HG03565 (cell line): Measurements from ENCODE around the gene LILRA5.
"Not testable (repeated sequence)": the region's sequence is repeated elsewhere in the genome, so short reads cannot be mapped to it uniquely, and the experiment has no call there.

Experiments
- ATAC-seq: cut with Tn5 transposase; IDR thresholded peaks from one replicate; pipeline ENCODE4 v1.9.1; 2021; ENCODE audit warnings: mild to moderate bottlenecking, moderate library complexity; ENCODE audit not compliant: unreplicated experiment

LILRA5 gene

DNA sequence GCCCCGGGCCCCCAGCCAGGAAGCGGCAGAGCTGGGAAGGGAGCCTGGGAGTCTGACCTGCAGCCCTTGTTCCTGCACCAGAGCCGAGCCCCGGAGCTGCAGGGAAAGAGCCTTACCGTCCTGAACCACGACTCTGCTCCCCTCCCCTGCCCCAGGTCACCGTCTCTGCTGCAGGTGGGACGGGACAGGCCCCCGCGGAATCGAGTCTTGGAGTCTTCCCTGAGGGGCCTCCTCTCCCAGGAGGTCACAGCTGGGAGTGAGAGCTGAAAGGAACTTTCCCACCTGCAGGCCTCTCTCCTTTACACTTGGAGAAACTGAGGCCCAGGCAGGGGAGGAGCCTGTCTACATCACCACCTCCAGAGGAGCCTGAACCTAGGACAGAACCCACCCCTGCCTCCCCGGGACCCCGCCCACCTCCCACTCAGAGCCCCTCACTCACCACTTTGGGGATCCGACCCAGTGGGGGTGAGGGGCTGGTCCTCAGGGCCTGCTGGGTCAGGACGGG is 35.8 kb downstream of the LILRA5 start:
- ATAC-seq = not testable (repeated sequence)

- ATAC-seq = no peak
Observed at GRCh38 chr19:54275951-54276350, 37.0 kb downstream of the LILRA5 start.

- not testable (repeated sequence) for ATAC-seq
Observed at GRCh38 chr19:54274516-54274915, 38.5 kb downstream of the LILRA5 start.

DNA sequence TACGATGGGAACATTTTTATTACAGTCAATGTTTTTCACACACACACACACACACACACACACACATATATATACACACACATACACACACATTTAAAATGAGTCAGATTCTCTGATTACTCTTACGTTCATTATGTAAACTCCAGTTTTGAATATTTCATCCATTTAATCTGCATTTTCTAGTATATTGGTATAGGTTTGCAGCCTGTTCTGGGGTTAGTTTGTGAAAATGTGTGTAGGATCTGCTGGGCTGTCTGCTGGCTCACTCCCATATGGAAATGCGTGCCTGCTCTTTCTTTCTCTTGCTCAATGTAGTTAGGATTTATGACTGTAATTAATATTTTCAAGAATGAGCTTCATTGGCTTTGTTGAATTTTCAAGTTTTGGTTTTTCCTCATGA is 39.1 kb downstream of the LILRA5 start:
- ATAC-seq = no peak

GRCh38 chr19:54272181-54272580 is 40.8 kb downstream of the LILRA5 start:
- not testable (repeated sequence) for ATAC-seq

GRCh38 chr19:54271587-54271986 is 41.4 kb downstream of the LILRA5 start:
- ATAC-seq = not testable (repeated sequence)

DNA sequence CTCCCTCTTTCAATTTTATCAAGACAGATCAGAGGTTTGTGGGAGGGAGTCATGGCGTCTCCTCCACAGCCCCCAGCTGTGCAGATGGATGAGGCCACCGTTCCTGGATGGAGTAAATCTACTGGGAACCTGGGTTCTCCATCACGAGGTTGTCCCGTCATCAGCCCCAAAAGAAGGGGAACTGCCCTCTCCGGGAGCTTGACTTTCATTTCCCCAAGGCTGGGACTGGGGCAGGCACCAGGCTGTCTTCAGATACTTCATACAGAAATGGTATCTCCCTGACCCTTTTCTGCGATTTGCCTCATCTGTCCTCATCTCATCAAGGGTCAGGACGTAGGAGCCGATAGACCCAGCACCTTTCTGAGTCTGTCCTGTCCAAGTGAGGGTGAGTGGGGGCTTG is 41.9 kb downstream of the LILRA5 start:
- no peak for ATAC-seq

GRCh38 chr19:54268936-54269335 is 44.0 kb downstream of the LILRA5 start:
- ATAC-seq = no peak

GRCh38 chr19:54266133-54266532 is 46.8 kb downstream of the LILRA5 start:
- no peak for ATAC-seq

DNA sequence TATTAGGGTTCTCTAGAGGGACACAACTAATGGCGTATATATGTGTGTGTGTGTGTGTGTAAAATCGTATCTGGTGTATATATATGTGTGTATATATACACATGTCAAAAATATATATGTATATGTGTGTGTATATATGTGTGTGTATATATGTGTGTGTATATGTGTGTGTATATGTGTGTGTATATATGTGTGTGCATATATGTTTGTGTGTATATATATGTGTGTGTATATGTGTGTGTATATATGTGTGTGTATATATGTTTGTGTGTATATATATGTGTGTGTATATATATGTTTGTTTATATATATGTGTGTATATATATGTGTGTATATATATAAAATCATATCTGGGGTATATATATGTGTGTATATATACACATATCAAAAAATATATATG is 50.5 kb downstream of the LILRA5 start:
- no peak for ATAC-seq

DNA sequence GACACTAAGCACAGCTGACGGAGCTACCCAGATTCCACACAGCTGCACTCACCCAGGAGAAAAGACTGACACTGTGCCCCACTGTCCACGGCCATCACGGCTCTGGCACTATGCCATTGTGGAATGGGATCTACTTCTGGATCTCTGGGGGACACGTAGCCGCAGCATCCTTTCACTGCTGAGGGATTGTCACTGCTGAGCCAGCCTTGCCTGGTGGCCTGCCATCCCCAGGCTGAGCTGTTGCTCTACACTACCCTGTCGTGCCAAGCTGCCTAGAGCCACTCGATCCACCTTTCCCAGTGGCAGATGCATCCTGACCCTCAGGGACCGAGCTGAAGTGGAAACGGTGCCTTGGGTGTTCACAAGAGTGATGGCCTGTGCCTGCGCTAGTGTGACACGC is 50.9 kb downstream of the LILRA5 start:
- ATAC-seq = no peak

GRCh38 chr19:54257116-54257480 is 55.9 kb downstream of the LILRA5 start, which contains the start of gene LILRB5:
TSS of gene LILRB5 (minus strand) at chr19:54257273. CDS start at chr19:54257193, 80 bp downstream.
- ATAC-seq = no peak
